ENCODE measurements around the gene ESAM. TPM values are rescaled to one million over a fixed set of nuclear protein-coding genes. Genes with fewer than 3 reads are reported as not detected.

The ESAM gene
- total RNA-seq, 1 experiment from 2014 or later, result 5.3 TPM

DNA sequence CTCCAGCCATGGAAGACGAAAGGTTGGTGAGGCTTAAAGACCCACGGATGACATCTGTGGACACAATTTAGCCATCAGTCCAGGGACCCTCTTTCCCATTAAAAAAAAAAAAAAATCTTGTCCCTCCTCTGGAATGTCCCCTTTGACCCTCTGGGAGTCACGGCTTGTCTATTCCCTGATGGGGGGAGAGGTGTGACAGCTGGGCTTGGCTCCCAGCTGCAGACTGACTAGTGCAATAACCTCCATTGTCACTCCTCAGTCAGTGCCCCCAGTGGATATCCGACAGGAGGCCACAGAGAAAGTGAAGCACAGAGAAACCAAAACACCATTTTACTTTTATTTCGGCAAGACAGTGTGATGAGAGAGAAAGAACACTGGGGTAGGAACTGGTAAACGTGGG lies 7.4 kb downstream of the ESAM start:
- Histone ChIP-seq H3K4me3 (ENCODE audit: low read depth, low read length) (no peak overlapping the region), H3K9me3 (no peaks in the 10 kb centered on the region), H3K36me3 (ENCODE audit: control insufficient read depth, insufficient read depth, low read length) (no peaks in the 10 kb centered on the region), H3K27me3 (replicated peaks; ENCODE audit: control insufficient read depth, insufficient read depth, low read length) (no peaks in the 10 kb centered on the region), H3K4me1 (peaks cover 14% of the 10 kb centered on the region)
- Mint-ChIP-seq H3K27ac (ENCODE audit: unreplicated experiment) (no peak overlapping the region), H3K4me3 (ENCODE audit: unreplicated experiment) (no peak overlapping the region), H3K27me3 (ENCODE audit: insufficient read depth, unreplicated experiment) (no peaks in the 10 kb centered on the region), H3K4me1 (ENCODE audit: low read depth, unreplicated experiment) (peaks cover 6% of the 10 kb centered on the region), H3K9me3 (ENCODE audit: unreplicated experiment) (no peaks in the 10 kb centered on the region), H3K36me3 (ENCODE audit: insufficient read depth, unreplicated experiment) (no peaks in the 10 kb centered on the region)
- BruUV-seq (replicated peaks), result no TSS peak
- ChIA-PET POLR2A (no interaction called here), CTCF (interaction anchor here (0.9 to 1.0 kb wide), 2 partner anchors 15 to 86 kb away, joined by 3 to 4 read pairs; partner anchors contain the start of gene NRGN)
- no peak for DNase-seq
- TF ChIP-seq, protein P1, sequence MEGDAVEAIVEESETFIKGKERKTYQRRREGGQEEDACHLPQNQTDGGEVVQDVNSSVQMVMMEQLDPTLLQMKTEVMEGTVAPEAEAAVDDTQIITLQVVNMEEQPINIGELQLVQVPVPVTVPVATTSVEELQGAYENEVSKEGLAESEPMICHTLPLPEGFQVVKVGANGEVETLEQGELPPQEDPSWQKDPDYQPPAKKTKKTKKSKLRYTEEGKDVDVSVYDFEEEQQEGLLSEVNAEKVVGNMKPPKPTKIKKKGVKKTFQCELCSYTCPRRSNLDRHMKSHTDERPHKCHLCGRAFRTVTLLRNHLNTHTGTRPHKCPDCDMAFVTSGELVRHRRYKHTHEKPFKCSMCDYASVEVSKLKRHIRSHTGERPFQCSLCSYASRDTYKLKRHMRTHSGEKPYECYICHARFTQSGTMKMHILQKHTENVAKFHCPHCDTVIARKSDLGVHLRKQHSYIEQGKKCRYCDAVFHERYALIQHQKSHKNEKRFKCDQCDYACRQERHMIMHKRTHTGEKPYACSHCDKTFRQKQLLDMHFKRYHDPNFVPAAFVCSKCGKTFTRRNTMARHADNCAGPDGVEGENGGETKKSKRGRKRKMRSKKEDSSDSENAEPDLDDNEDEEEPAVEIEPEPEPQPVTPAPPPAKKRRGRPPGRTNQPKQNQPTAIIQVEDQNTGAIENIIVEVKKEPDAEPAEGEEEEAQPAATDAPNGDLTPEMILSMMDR (IDR thresholded peaks at IDR 0.05; ENCODE audit: insufficient read depth in 1 of 2, low read depth in 1 of 2, low read length in 1 of 2, severe bottlenecking in 1 of 2, unreplicated experiment in 1 of 2), result no peak
- intact Hi-C loops (cut with micrococcal nuclease; ENCODE audit: unreplicated experiment), result no loop called here

- Histone ChIP-seq H3K36me3 (ENCODE audit: control insufficient read depth, insufficient read depth, low read length) (no peaks in the 10 kb centered on the region), H3K9me3 (no peaks in the 10 kb centered on the region), H3K4me3 (ENCODE audit: low read depth, low read length) (no peak overlapping the region), H3K27me3 (replicated peaks; ENCODE audit: control insufficient read depth, insufficient read depth, low read length) (no peaks in the 10 kb centered on the region), H3K4me1 (peaks cover 12% of the 10 kb centered on the region)
- TF ChIP-seq, protein P1 (IDR thresholded peaks at IDR 0.05; ENCODE audit: insufficient read depth in 1 of 2, low read depth in 1 of 2, low read length in 1 of 2, severe bottlenecking in 1 of 2, unreplicated experiment in 1 of 2), result no peak
- intact Hi-C loops (cut with micrococcal nuclease; ENCODE audit: unreplicated experiment), result no loop called here
- POLR2A ChIA-PET, result no interaction called here
- Mint-ChIP-seq H3K27ac (ENCODE audit: unreplicated experiment) (no peak overlapping the region), H3K9me3 (ENCODE audit: unreplicated experiment) (no peaks in the 10 kb centered on the region), H3K4me3 (ENCODE audit: unreplicated experiment) (no peak overlapping the region), H3K27me3 (ENCODE audit: insufficient read depth, unreplicated experiment) (no peaks in the 10 kb centered on the region), H3K4me1 (ENCODE audit: low read depth, unreplicated experiment) (peaks cover 8% of the 10 kb centered on the region), H3K36me3 (ENCODE audit: insufficient read depth, unreplicated experiment) (no peaks in the 10 kb centered on the region)
- BruUV-seq (replicated peaks), result no TSS peak
- no peak for DNase-seq
- CTCF ChIA-PET, result interaction anchor here (0.9 to 1.0 kb wide), 2 partner anchors 14 to 85 kb away, joined by 3 to 4 read pairs; partner anchors contain the start of gene NRGN
Observed at GRCh38 chr11:124754309-124754708, 7.8 kb downstream of the ESAM start.

DNA sequence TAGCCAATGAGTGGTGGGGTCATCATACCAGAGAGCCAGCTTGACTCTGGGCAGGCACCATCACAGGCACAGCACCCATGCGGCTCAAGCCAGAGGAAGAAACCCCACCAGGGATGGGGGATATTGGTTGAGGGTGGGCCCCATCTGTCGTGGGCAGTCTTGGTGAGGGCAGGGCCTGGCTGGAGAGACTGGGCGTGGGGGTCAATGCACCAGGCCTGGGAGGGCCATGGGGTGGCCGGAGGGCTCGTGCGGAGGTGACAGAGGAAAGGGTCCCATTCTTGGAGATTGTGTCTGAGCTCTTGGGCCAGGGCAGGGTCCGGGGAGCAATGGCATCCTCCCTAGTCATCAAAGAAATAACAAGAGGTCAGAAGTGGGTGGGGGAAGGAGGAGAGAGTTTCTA lies 8.5 kb downstream of the ESAM start:
- H3K27me3 ChIP-seq (replicated peaks; ENCODE audit: control insufficient read depth, insufficient read depth, low read length), result no peaks in the 10 kb centered on the region
- H3K4me1 ChIP-seq, result peaks cover 15% of the 10 kb centered on the region
- no peak overlapping the region for H3K4me3 ChIP-seq (ENCODE audit: low read depth, low read length)
- H3K9me3 ChIP-seq, result no peaks in the 10 kb centered on the region
- intact Hi-C loops (cut with micrococcal nuclease; ENCODE audit: unreplicated experiment), result no loop called here
- ChIA-PET CTCF (interaction anchor here (1.0 to 1.8 kb wide), 2 partner anchors 9 to 85 kb away, joined by 4 to 9 read pairs; partner anchors contain the start of gene ESAM), POLR2A (no interaction called here)
- Mint-ChIP-seq H3K4me3 (ENCODE audit: unreplicated experiment) (no peak overlapping the region), H3K4me1 (ENCODE audit: low read depth, unreplicated experiment) (peaks cover 15% of the 10 kb centered on the region), H3K36me3 (ENCODE audit: insufficient read depth, unreplicated experiment) (no peaks in the 10 kb centered on the region), H3K27ac (ENCODE audit: unreplicated experiment) (no peak overlapping the region), H3K27me3 (ENCODE audit: insufficient read depth, unreplicated experiment) (no peaks in the 10 kb centered on the region), H3K9me3 (ENCODE audit: unreplicated experiment) (no peaks in the 10 kb centered on the region)
- TF ChIP-seq, protein P1 (IDR thresholded peaks at IDR 0.05; ENCODE audit: insufficient read depth in 1 of 2, low read depth in 1 of 2, low read length in 1 of 2, severe bottlenecking in 1 of 2, unreplicated experiment in 1 of 2), result no peak
- H3K36me3 ChIP-seq (ENCODE audit: control insufficient read depth, insufficient read depth, low read length), result no peaks in the 10 kb centered on the region
- DNase-seq, result no peak
- BruUV-seq (replicated peaks), result no TSS peak
